ENCODE measurements around the gene CDC6.

CDC6 gene

DNA sequence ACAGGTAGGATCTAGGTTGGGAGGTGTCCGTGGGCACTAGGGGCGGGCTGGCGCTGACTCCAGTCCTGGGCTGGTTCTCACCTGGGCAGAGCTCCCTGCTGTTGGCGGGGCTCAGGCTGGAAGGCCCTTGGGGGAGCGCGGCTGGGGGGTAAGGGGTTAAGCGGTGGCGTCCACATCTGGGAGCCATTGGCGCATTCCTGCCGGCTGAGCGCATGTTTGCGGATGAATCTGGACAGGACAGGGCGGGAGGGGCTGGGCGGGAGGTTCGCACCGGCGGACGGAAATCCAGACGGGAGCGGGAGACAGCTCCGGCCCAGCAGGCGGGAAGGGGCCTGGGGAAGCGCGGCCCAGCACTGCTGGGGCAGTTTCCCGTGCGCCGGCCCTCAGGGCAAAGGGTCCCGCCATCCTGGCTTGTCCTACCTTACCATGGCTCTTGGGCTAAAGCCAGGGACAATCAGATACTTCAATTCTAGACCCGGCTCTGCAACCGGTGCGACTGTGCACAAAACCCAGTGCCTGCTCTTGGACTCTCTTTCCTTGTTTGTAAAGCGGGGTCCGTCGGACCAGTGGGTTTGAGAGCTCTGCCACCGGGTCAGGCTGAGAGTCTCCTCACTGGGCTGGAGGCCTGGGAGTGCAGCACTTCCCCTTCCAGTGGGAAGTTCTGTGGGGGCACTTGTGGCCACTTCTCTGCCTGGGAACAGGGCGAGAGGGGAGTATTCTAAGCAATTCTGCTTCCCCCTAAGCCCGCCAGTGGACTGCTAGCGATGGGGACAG, 29.1 kb downstream of the CDC6 start (continued):
- peak; percentile 53; the same call in 1 of the 2 replicates for TF ChIP-seq KLF8 (tag by site-specific recombination; IDR thresholded peaks at IDR 0.05)
- no peak for TF ChIP-seq ZNF560 (tag by site-specific recombination; IDR thresholded peaks at IDR 0.05; ENCODE audit: borderline replicate concordance)
- TF ChIP-seq KLF10 (tag by site-specific recombination; IDR thresholded peaks at IDR 0.05) = peak; percentile 44; the same call in 1 of the 2 replicates
- no peak for TF ChIP-seq ZNF654 (tag by site-specific recombination; IDR thresholded peaks at IDR 0.05; ENCODE audit: low read depth)
- peak; percentile 24; the same call in 1 of the 2 replicates for TF ChIP-seq ZNF24 (tag by site-specific recombination; IDR thresholded peaks at IDR 0.05)
- no peak for TF ChIP-seq ZNF514 (tag by site-specific recombination; IDR thresholded peaks at IDR 0.05)
- TF ChIP-seq, protein P1, sequence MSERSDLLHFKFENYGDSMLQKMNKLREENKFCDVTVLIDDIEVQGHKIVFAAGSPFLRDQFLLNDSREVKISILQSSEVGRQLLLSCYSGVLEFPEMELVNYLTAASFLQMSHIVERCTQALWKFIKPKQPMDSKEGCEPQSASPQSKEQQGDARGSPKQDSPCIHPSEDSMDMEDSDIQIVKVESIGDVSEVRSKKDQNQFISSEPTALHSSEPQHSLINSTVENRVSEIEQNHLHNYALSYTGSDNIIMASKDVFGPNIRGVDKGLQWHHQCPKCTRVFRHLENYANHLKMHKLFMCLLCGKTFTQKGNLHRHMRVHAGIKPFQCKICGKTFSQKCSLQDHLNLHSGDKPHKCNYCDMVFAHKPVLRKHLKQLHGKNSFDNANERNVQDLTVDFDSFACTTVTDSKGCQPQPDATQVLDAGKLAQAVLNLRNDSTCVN (tag by site-specific recombination; optimal IDR thresholded peaks at IDR 0.05) = peak; percentile 56
- peak; percentile 35; the same call in 1 of the 2 replicates for TF ChIP-seq ZNF843 (tag by site-specific recombination; IDR thresholded peaks at IDR 0.05)
- TF ChIP-seq ZNF610 (tag by site-specific recombination; IDR thresholded peaks at IDR 0.05; ENCODE audit: borderline replicate concordance) = no peak
- TF ChIP-seq ZFP69B (tag by site-specific recombination; IDR thresholded peaks at IDR 0.05) = no peak
- TF ChIP-seq, protein P2, sequence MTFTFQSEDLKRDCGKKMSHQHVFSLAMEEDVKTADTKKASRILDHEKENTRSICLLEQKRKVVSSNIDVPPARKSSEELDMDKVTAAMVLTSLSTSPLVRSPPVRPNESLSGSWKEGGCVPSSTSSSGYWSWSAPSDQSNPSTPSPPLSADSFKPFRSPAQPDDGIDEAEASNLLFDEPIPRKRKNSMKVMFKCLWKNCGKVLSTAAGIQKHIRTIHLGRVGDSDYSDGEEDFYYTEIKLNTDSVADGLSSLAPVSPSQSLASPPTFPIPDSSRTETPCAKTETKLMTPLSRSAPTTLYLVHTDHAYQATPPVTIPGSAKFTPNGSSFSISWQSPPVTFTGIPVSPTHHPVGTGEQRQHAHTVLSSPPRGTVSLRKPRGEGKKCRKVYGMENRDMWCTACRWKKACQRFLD (tag by site-specific recombination; IDR thresholded peaks at IDR 0.05) = no peak
- TF ChIP-seq, protein P3, sequence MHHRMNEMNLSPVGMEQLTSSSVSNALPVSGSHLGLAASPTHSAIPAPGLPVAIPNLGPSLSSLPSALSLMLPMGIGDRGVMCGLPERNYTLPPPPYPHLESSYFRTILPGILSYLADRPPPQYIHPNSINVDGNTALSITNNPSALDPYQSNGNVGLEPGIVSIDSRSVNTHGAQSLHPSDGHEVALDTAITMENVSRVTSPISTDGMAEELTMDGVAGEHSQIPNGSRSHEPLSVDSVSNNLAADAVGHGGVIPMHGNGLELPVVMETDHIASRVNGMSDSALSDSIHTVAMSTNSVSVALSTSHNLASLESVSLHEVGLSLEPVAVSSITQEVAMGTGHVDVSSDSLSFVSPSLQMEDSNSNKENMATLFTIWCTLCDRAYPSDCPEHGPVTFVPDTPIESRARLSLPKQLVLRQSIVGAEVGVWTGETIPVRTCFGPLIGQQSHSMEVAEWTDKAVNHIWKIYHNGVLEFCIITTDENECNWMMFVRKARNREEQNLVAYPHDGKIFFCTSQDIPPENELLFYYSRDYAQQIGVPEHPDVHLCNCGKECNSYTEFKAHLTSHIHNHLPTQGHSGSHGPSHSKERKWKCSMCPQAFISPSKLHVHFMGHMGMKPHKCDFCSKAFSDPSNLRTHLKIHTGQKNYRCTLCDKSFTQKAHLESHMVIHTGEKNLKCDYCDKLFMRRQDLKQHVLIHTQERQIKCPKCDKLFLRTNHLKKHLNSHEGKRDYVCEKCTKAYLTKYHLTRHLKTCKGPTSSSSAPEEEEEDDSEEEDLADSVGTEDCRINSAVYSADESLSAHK (tag by site-specific recombination; IDR thresholded peaks at IDR 0.05) = peak; percentile 80
- no peak for TF ChIP-seq ZNF677 (tag by site-specific recombination; IDR thresholded peaks at IDR 0.05)
- peak; percentile 51; the same call in 1 of the 2 replicates for TF ChIP-seq BCL11A (tag by site-specific recombination; IDR thresholded peaks at IDR 0.05; ENCODE audit: low read depth)
- TF ChIP-seq, protein P4, sequence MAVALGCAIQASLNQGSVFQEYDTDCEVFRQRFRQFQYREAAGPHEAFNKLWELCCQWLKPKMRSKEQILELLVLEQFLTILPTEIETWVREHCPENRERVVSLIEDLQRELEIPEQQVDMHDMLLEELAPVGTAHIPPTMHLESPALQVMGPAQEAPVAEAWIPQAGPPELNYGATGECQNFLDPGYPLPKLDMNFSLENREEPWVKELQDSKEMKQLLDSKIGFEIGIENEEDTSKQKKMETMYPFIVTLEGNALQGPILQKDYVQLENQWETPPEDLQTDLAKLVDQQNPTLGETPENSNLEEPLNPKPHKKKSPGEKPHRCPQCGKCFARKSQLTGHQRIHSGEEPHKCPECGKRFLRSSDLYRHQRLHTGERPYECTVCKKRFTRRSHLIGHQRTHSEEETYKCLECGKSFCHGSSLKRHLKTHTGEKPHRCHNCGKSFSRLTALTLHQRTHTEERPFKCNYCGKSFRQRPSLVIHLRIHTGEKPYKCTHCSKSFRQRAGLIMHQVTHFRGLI (tag by site-specific recombination; IDR thresholded peaks at IDR 0.05) = no peak
- TF ChIP-seq OSR2 (tag by site-specific recombination; IDR thresholded peaks at IDR 0.05) = peak; percentile 49; the same call in 1 of the 2 replicates
- TF ChIP-seq GLIS1 (tag by site-specific recombination; IDR thresholded peaks at IDR 0.05) = peak; percentile 95
- no peak for TF ChIP-seq ZSCAN16 (tag by site-specific recombination; IDR thresholded peaks at IDR 0.05)
- peak; percentile 74 for TF ChIP-seq GLIS2 (tag by site-specific recombination; IDR thresholded peaks at IDR 0.05)
- TF ChIP-seq ZNF292 (tag by site-specific recombination; IDR thresholded peaks at IDR 0.05; ENCODE audit: borderline replicate concordance, low read depth) = no peak
- no peak for TF ChIP-seq ZNF214 (tag by site-specific recombination; IDR thresholded peaks at IDR 0.05; ENCODE audit: borderline replicate concordance)
- TF ChIP-seq, protein P5, sequence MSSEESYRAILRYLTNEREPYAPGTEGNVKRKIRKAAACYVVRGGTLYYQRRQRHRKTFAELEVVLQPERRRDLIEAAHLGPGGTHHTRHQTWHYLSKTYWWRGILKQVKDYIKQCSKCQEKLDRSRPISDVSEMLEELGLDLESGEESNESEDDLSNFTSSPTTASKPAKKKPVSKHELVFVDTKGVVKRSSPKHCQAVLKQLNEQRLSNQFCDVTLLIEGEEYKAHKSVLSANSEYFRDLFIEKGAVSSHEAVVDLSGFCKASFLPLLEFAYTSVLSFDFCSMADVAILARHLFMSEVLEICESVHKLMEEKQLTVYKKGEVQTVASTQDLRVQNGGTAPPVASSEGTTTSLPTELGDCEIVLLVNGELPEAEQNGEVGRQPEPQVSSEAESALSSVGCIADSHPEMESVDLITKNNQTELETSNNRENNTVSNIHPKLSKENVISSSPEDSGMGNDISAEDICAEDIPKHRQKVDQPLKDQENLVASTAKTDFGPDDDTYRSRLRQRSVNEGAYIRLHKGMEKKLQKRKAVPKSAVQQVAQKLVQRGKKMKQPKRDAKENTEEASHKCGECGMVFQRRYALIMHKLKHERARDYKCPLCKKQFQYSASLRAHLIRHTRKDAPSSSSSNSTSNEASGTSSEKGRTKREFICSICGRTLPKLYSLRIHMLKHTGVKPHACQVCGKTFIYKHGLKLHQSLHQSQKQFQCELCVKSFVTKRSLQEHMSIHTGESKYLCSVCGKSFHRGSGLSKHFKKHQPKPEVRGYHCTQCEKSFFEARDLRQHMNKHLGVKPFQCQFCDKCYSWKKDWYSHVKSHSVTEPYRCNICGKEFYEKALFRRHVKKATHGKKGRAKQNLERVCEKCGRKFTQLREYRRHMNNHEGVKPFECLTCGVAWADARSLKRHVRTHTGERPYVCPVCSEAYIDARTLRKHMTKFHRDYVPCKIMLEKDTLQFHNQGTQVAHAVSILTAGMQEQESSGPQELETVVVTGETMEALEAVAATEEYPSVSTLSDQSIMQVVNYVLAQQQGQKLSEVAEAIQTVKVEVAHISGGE (tag by site-specific recombination; conservative IDR thresholded peaks at IDR 0.05; ENCODE audit: low read depth) = peak; percentile 56; the same call in 1 of the 2 replicates
- TF ChIP-seq ZNF157 (tag by site-specific recombination; IDR thresholded peaks at IDR 0.05) = no peak
- TF ChIP-seq, protein P6, sequence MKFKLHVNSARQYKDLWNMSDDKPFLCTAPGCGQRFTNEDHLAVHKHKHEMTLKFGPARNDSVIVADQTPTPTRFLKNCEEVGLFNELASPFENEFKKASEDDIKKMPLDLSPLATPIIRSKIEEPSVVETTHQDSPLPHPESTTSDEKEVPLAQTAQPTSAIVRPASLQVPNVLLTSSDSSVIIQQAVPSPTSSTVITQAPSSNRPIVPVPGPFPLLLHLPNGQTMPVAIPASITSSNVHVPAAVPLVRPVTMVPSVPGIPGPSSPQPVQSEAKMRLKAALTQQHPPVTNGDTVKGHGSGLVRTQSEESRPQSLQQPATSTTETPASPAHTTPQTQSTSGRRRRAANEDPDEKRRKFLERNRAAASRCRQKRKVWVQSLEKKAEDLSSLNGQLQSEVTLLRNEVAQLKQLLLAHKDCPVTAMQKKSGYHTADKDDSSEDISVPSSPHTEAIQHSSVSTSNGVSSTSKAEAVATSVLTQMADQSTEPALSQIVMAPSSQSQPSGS (tag by site-specific recombination; IDR thresholded peaks at IDR 0.05; ENCODE audit: low read depth) = no peak
- no peak for TF ChIP-seq ZNF362 (tag by site-specific recombination; IDR thresholded peaks at IDR 0.05)
- no peak for TF ChIP-seq ZNF133 (tag by site-specific recombination; IDR thresholded peaks at IDR 0.05)

All from HEK293 (cell line).